H54 (cell line): ENCODE results near the gene LNP1.
A peak's percentile ranks its signal among the peaks of the same experiment; 100 is the strongest.

Source experiments
- DNase-seq: peaks from one replicate; pipeline ENCODE4 v3.0.0; 2011; ENCODE audit warnings: low spot score, mixed read lengths; ENCODE audit not compliant: insufficient read length
- FAIRE-seq: peaks from 3 replicates; lab custom pipeline; 2011; peaks lifted over from hg19 to GRCh38; lab: Jason Lieb, UNC
- POLR2A ChIP-seq: IDR thresholded peaks from 2 replicates; pipeline ENCODE4 v1.6.1; 2011; ENCODE audit warnings: low read depth, mild to moderate bottlenecking, low read length

LNP1 gene

GRCh38 chr3:100407164-100407563 lies 5.8 kb downstream of the LNP1 start:
- FAIRE-seq (no peak), DNase-seq (no peak)
- TF ChIP-seq POLR2A: no peak

GRCh38 chr3:100407977-100408532 lies 6.7 kb downstream of the LNP1 start:
- TF ChIP-seq POLR2A: no peak
- DNase-seq (no peak), FAIRE-seq (no peak)

DNA sequence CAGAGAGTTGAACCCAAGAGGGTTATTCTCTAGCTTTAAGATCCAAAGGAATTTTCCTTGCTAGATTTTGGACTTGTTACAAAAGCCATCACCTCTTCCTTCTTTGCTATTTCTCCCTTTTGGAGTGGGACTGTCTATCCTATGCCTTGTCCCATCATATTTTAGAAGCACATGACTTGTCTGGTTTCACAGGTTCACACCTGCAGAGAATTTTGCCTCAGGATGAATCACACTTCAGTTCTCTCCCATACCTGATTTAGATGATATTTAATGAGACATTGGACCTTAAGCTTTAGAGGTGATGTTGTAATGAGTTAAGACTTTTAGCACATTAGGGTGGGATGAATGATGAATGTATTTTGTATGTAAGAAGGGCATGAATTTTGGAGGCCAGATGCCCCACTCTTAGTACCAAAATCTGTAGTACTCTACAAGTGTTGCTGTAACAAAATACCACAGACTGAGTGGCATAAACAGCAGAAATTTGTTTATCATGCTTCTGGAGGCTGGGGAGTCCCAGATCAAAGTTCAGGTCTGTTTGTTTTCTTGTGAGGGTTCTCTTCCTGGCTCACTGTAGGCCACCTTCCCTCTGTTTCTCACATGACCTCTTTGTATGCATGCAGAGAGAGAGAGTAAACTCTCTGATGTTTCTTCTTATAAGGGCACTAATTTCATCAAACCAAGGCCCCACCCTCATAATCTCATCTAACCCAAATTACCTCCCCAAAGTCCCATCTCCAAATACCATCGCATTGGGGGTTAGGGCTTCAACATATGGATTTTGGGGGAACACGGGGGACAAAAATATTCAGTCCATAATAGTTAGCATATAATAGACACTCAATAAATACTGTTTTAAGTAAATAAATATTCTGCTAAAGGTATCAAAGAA lies 10.0 kb downstream of the LNP1 start:
- TF ChIP-seq POLR2A: no peak
- no peak for FAIRE-seq

DNA sequence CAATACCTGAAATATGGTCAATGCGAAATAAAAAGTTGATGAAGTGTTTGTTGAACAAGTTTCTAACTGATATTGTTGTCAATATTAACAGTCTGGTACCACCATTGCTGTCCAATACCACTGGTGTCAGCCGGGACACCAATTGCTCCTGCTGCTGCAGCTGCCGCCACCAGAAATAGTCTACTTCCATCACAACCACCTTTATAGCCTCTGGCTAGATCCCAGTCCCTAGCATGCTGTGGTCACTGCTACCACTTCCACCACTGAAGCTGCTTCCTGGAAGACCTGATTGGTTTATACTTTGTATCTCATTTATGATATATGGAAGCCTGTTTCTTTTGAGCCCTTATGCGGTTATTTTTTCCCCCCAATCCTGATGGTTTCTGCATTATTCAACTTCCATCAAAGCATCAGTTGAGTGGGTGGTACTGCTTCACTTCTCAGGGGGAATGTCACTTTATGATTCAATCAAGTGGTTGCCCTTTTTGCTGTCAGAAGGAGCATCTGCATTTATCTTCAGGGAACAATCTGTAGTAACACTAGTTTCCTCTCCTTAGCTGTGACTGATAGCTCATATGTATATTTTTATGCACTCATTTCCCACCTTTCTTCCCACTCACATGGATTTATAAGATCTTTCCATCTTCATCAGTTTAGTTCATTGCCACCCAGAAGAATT lies 11.7 kb downstream of the LNP1 start:
- FAIRE-seq: no peak
- DNase-seq: no peak
- no peak for TF ChIP-seq POLR2A

More for the DNA sequence above, 10.0 kb downstream of the LNP1 start:
- no peak for DNase-seq

DNA sequence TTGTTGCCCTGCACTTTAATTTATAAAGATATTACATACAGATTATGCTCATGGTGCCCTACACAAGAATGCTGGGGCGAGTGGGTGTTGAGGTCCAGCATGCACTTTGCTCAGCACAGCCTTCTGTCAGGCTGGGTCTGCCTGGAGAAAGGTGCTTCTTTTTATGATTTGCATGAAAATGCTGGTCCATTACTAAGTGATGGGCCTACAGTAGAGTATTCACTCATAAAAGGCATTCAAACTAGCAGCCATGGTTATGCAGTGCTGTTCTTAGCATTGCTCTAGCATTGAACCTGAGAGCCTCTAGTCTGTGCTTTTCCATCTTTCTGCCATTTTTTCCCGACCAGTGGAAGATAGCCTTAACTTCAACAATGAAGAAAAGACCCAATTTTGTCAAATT lies 12.3 kb downstream of the LNP1 start:
- no peak for TF ChIP-seq POLR2A
- FAIRE-seq (no peak), DNase-seq (no peak)

- DNase-seq: no peak
- no peak for TF ChIP-seq POLR2A
- FAIRE-seq: no peak
Observed at GRCh38 chr3:100416176-100416575, 14.8 kb downstream of the LNP1 start.

DNA sequence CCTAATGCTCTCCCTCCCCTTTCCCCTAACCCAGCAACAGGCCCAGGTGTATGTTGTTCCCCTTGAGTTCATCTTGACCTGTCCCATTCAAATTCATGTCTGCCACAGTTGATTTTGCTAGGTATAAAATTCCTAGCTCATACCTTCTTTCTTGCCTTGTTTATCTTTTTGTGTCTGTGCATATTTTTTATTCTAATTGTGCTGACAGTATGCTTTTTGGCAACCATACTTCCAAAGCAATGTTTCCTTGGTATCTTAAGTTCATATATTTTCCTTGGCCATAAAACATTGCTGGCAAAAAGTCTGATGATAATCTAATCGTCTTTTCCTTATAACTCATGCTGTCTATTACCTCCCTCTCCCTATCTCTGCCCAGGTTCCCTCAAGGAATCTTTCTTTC lies 15.5 kb downstream of the LNP1 start:
- no peak for TF ChIP-seq POLR2A
- no peak for FAIRE-seq
- DNase-seq: no peak

DNA sequence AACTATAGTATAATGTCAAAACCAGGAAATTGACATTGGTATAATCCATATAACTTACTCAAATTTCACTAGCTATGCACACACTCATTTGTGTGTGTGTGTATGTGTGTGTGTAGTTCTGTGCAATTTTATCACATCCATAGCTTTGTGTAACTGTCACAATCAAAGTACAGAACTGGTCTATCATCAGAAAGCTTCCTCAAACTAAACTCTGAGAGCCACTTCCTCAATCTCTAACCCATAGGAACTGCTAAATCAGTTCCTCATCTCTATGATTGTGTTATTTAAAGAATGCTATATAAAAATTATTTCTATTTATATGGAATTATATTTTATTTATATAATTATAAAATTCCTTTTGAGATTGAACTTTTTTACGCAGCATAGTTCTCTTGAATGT lies 18.1 kb downstream of the LNP1 start:
- FAIRE-seq: no peak
- no peak for TF ChIP-seq POLR2A
- no peak for DNase-seq

DNA sequence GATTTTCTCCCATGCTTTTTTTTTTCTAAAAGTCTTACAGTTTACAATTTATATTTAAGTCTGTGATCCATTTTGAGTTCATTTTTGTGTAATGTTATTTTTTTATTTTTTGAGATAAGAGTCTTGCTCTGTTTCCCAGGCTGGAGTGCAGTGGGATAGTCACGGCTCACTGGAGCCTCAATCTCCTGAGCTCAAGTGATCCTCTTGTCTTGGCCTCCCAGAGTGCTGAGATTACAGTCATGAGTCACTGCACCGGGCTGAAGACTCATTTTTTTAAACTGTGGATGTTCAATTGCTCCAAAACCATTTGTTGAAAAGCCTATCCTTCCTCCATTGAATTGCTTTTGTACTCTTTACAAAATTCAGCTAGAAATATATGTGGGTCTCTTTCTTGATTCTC lies 19.5 kb downstream of the LNP1 start:
- DNase-seq (no peak), FAIRE-seq (peak; percentile 80)
- TF ChIP-seq POLR2A: no peak

GRCh38 chr3:100423611-100424010 lies 22.3 kb downstream of the LNP1 start:
- no peak for TF ChIP-seq POLR2A
- no peak for DNase-seq
- FAIRE-seq: no peak

- no peak for TF ChIP-seq POLR2A
- DNase-seq: no peak
- no peak for FAIRE-seq
Observed at GRCh38 chr3:100424261-100424660, 22.9 kb downstream of the LNP1 start.

GRCh38 chr3:100425316-100425715 lies 24.0 kb downstream of the LNP1 start:
- FAIRE-seq (peak; percentile 20), DNase-seq (no peak)
- no peak for TF ChIP-seq POLR2A

DNA sequence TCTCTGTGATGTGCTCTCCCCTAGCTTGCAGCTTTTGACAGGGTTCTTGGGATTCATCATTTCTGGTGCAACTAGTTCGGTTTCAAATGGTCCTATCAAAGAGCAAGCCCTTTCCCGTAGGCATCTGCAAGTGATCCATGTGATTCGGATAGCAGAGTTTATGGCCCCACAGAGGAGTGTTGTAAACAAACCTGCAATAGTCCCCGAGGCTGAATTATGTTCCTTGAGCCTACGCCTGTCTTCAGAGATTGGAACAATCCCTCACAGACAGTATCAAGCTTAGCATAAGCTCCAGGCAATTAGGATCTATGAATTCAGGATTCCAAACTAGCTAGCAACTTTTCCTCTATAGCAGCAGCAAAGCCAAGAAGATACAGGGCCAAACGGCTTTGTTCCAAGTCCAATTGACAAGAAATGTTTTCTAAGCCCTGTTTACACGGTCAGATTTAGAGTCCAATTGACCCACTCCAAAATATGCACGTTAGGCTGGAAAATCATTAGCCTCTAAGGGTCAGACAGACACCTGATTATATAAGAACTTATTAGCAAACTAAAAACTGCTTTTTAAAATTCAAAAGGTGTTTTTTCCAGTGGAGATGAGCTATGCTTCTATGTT lies 24.8 kb downstream of the LNP1 start:
- no peak for DNase-seq
- TF ChIP-seq POLR2A: no peak
- no peak for FAIRE-seq

DNA sequence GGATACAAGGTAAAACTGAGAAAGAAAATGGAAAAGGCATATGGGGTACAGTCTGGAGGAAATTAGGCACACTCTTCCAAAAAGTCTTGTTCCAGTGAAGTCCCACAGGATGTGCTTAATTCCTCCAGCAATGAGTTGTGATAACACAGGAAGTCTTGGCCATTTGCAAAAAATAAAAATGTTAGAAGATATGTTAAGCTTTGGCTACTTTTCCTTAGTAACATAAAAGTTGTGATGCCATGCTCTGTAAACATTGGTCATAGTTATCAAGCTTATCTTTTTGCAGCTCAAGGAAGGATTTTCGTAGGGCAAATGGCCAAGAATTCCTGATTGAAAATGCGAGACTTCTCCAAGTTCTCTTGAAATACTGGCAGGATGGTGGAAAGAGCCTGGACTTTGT lies 26.4 kb downstream of the LNP1 start:
- no peak for DNase-seq
- no peak for FAIRE-seq
- TF ChIP-seq POLR2A: no peak
